Type B pancreatic cell (in vitro differentiated cells): ENCODE results near the gene ARPC2. TPM values are rescaled to one million over a fixed set of nuclear protein-coding genes. Genes with fewer than 3 reads are reported as not detected.

ENCODE experiments used
- DNase-seq: peaks from one replicate; pipeline ENCODE4 v3.0.0; 2021; ENCODE audit warnings: mixed read lengths; ENCODE audit not compliant: unreplicated experiment; ENCODE audit errors: extremely low spot score
- H3K27ac Mint-ChIP-seq: 2 replicates; pipeline ENCODE4 v1.8.0; 2021; ENCODE audit warnings: mild to moderate bottlenecking, mixed read lengths
- H3K27me3 Mint-ChIP-seq: 2 replicates; pipeline ENCODE4 v1.8.0; 2021; ENCODE audit warnings: mixed read lengths
- H3K36me3 Mint-ChIP-seq: 2 replicates; pipeline ENCODE4 v1.8.0; 2021; ENCODE audit warnings: mixed read lengths
- H3K4me1 Mint-ChIP-seq: one replicate; pipeline ENCODE4 v1.8.0; 2021; ENCODE audit warnings: mixed read lengths; ENCODE audit not compliant: unreplicated experiment
- H3K4me3 Mint-ChIP-seq: 2 replicates; pipeline ENCODE4 v1.8.0; 2021; ENCODE audit warnings: mild to moderate bottlenecking, mixed read lengths
- H3K9me3 Mint-ChIP-seq: 2 replicates; pipeline ENCODE4 v1.8.0; 2021; ENCODE audit warnings: mixed read lengths
- total RNA-seq: library from RNA; stranded (reverse); gene quantifications from 2 replicates; pipeline ENCODE4 v1.2.1, GENCODE V29; 2021; ENCODE audit warnings: low replicate concordance
- TF ChIP-seq, protein P1 (sequence below): fragments of 200-600 bp; sonication (generic); conservative IDR thresholded peaks from 2 replicates; pipeline ENCODE4 v1.5.0; 2021; ENCODE audit warnings: antibody characterized with exemption, mild to moderate bottlenecking

Gene ARPC2
- total RNA-seq, 1 donor from 2014 or later: 211 TPM

DNA sequence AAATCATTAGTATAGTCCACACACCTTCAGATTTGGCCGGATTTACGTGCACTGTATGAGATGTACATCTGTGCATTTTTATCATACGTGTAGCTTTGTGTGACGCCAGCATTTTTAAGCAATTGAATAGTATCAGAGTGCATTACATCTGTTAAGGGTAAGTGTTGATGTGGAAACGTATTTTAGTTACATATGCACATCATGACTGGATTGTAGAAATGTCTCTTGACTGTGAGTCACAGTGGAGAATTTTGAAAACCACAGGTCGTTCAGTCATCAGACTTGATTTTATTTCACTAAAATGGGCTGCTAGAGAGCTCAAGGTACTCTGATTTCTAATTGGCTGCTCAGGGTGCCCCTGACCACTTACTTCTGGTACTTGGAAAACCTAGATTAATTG lies 38.5 kb downstream of the ARPC2 start:
- Mint-ChIP-seq H3K36me3 (peaks cover 12% of the 10 kb centered on the region), H3K4me3 (no peak overlapping the region), H3K27ac (no peak overlapping the region), H3K27me3 (no peaks in the 10 kb centered on the region), H3K4me1 (peaks cover 18% of the 10 kb centered on the region), H3K9me3 (no peaks in the 10 kb centered on the region)
- DNase-seq: no peak
- TF ChIP-seq, protein P1, sequence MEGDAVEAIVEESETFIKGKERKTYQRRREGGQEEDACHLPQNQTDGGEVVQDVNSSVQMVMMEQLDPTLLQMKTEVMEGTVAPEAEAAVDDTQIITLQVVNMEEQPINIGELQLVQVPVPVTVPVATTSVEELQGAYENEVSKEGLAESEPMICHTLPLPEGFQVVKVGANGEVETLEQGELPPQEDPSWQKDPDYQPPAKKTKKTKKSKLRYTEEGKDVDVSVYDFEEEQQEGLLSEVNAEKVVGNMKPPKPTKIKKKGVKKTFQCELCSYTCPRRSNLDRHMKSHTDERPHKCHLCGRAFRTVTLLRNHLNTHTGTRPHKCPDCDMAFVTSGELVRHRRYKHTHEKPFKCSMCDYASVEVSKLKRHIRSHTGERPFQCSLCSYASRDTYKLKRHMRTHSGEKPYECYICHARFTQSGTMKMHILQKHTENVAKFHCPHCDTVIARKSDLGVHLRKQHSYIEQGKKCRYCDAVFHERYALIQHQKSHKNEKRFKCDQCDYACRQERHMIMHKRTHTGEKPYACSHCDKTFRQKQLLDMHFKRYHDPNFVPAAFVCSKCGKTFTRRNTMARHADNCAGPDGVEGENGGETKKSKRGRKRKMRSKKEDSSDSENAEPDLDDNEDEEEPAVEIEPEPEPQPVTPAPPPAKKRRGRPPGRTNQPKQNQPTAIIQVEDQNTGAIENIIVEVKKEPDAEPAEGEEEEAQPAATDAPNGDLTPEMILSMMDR: no peak

DNA sequence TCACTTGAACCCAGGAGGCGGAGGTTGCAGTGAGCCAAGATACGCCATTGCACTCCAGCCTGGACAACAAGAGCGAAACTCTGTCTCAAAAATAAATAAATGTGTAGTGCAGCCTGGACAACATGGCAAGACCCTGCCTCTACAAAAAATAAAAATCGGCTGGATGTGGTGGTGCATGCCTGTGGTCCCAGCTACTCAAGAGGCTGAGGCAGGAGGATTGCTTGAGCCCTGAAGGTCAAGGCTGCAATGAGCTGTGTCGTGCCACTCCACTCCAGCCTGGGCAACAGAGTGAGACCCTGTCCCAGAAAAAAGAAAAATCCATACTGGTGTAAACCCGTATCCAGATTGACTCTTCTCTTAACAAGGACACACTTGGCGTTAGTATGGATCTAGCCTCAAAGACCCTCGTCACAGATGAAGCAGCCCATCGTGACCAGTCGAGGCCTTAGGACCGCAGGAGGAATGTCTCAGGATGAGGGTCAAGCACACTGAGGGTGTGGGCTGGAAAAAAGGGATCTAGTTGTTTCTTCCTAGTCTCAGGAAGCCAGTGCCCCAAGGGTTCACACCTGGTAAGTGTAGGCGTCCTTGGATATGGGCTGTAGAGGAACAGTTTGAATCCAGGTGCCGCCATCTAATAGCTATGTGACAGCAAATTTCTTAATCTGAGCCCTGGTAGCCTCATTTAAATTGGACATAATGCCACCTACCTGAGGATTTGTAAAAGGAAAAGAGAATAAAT lies 39.8 kb downstream of the ARPC2 start:
- TF ChIP-seq, protein P1: no peak
- H3K9me3 Mint-ChIP-seq: no peaks in the 10 kb centered on the region
- no peaks in the 10 kb centered on the region for H3K27me3 Mint-ChIP-seq
- H3K4me3 Mint-ChIP-seq: no peak overlapping the region
- no peak for DNase-seq
- peaks cover 12% of the 10 kb centered on the region for H3K36me3 Mint-ChIP-seq
- H3K27ac Mint-ChIP-seq: no peak overlapping the region
- peaks cover 27% of the 10 kb centered on the region for H3K4me1 Mint-ChIP-seq

GRCh38 chr2:218257390-218257981 lies 40.5 kb downstream of the ARPC2 start:
- peaks cover 27% of the 10 kb centered on the region for H3K4me1 Mint-ChIP-seq
- no peak overlapping the region for H3K27ac Mint-ChIP-seq
- TF ChIP-seq, protein P1: peak; percentile 73
- peaks cover 12% of the 10 kb centered on the region for H3K36me3 Mint-ChIP-seq
- no peaks in the 10 kb centered on the region for H3K9me3 Mint-ChIP-seq
- H3K27me3 Mint-ChIP-seq: no peaks in the 10 kb centered on the region
- DNase-seq: no peak
- H3K4me3 Mint-ChIP-seq: no peak overlapping the region

- Mint-ChIP-seq H3K9me3 (no peaks in the 10 kb centered on the region), H3K4me3 (peak overlapping the region; percentile 32), H3K27ac (peak overlapping the region; percentile 72), H3K27me3 (no peaks in the 10 kb centered on the region), H3K36me3 (peaks cover 14% of the 10 kb centered on the region), H3K4me1 (peaks cover 33% of the 10 kb centered on the region)
- TF ChIP-seq, protein P1: no peak
- no peak for DNase-seq
Observed at GRCh38 chr2:218259099-218259961, 42.3 kb downstream of the ARPC2 start.

DNA sequence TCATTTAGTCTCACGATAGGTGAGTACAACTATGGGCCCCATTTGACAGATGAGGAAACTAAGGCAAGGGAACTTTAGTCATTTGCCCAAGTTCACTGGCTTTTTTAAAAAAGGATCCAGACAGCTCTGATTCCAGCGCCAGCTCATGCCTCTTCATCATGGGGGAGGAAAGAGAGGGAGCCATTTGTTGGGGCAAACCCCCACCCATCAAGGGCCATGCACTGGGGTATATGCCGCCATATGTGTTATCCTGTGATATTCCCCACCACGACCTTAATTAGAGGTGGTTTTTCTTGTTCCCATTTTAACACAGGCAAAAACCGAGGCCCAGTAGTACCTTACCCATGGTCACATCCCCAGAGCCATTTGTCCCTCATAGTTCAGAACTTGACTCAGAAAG lies 43.2 kb downstream of the ARPC2 start:
- Mint-ChIP-seq H3K27me3 (no peaks in the 10 kb centered on the region), H3K4me1 (peaks cover 33% of the 10 kb centered on the region), H3K4me3 (no peak overlapping the region), H3K9me3 (no peaks in the 10 kb centered on the region), H3K27ac (peak overlapping the region; percentile 46), H3K36me3 (peaks cover 9% of the 10 kb centered on the region)
- TF ChIP-seq, protein P1: no peak
- DNase-seq: no peak
